ENCODE data around the gene SLC30A3. TPM values are rescaled to one million over a fixed set of nuclear protein-coding genes. Genes with fewer than 3 reads are reported as not detected.

Gene SLC30A3
- total RNA-seq, 1 donor from 2014 or later, result 0.58 TPM

DNA sequence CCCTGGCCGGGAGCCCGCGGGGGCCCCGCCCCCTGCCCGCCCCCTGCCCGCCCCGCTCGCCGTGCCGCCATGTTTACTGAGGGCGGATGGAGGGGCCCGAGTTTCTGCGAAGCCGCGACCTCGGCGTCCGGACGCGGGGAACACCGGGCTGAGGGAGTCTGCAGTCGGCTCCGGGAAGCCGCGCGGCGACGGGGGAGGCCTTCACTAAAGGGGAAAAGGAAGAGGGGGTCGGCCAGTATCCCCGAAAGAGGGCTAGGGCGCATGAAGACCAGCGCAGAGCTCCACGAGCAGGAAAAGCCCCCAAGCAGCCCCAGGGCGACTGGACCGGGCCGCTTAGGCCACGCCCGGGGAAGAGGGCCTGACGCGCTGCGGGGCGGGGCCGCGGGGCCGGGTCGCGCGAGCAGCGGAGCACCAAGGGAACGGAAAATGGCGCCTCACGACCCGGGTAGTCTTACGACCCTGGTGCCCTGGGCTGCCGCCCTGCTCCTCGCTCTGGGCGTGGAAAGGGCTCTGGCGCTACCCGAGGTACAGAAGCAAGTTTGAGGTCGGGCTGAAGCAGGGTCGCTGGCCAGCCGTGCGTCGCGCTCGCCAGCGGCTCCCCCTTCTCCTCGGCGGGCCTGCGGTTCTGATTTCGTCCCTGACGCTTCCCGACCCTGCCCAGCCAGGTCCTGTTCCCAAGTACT lies 50.8 kb downstream of the SLC30A3 start, which contains the start of the genes ATRAID and SLC5A6:
Gene ATRAID (plus strand): TSS at position 99 of the 683 bp plus-strand sequence. CDS start 328 bp downstream, at position 427.
Gene SLC5A6 (minus strand): TSS at position 326 of the 683 bp plus-strand sequence. CDS start 4,618 bp downstream, outside the sequence.
- no peaks in the 10 kb centered on the region for H3K27me3 ChIP-seq
- peak within 1 kb of the TSS; percentile 70 for H3K4me3 ChIP-seq
- ATAC-seq (peak; percentile 97), DNase-seq (peak; percentile 95)
- peak within 1 kb of the TSS; percentile 98 for H3K27ac ChIP-seq
- peaks cover 31% of the 10 kb centered on the region for H3K36me3 ChIP-seq
- H3K4me1 ChIP-seq, result peaks cover 13% of the 10 kb centered on the region
- no peaks in the 10 kb centered on the region for H3K9me3 ChIP-seq
- TF ChIP-seq, protein P1, sequence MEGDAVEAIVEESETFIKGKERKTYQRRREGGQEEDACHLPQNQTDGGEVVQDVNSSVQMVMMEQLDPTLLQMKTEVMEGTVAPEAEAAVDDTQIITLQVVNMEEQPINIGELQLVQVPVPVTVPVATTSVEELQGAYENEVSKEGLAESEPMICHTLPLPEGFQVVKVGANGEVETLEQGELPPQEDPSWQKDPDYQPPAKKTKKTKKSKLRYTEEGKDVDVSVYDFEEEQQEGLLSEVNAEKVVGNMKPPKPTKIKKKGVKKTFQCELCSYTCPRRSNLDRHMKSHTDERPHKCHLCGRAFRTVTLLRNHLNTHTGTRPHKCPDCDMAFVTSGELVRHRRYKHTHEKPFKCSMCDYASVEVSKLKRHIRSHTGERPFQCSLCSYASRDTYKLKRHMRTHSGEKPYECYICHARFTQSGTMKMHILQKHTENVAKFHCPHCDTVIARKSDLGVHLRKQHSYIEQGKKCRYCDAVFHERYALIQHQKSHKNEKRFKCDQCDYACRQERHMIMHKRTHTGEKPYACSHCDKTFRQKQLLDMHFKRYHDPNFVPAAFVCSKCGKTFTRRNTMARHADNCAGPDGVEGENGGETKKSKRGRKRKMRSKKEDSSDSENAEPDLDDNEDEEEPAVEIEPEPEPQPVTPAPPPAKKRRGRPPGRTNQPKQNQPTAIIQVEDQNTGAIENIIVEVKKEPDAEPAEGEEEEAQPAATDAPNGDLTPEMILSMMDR (IDR thresholded peaks at IDR 0.05), result no peak
- intact Hi-C loops (cut with DNase I), result no loop called here

DNA sequence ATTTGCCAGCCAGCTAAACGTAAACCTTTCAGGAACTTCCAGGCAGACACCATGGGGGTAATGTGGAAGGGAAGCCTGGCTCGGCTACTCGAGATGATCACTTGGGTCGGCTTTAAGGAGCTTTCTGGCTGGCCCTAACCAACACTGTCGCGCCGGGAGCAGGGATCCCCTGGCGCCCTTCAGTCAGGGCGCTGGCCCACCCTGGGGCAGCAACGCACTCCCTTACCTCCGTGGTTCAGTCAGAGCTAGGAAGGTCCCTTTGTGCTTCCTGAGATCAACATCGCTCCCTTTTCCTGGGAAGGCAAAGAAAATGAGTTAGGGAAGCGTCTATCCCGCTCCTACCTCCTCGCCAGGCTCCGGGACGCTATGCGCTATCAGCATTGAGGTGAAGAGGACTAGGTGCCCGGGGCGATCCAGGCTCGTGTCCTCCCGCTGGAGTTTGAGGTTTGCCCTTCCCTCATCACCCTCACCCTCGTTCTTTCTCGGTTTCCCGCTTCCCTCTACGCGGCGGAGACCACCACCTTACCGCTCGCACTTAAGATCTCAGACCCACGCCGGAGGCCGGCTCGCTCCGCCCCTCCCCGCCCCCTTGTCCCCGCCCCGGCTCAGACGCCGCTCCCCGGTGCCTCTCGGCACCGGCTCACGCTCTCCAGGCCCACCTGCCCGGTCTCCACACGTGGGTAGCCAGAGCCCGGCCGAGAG lies 51.5 kb downstream of the SLC30A3 start:
- Histone ChIP-seq H3K4me1 (peaks cover 7% of the 10 kb centered on the region), H3K27me3 (no peaks in the 10 kb centered on the region), H3K36me3 (peaks cover 38% of the 10 kb centered on the region), H3K9me3 (no peaks in the 10 kb centered on the region), H3K4me3 (peak overlapping the region; percentile 70), H3K27ac (peak overlapping the region; percentile 98)
- TF ChIP-seq, protein P1 (IDR thresholded peaks at IDR 0.05), result no peak
- ATAC-seq, result peak; percentile 17
- intact Hi-C loops (cut with DNase I), result no loop called here
- no peak for DNase-seq

DNA sequence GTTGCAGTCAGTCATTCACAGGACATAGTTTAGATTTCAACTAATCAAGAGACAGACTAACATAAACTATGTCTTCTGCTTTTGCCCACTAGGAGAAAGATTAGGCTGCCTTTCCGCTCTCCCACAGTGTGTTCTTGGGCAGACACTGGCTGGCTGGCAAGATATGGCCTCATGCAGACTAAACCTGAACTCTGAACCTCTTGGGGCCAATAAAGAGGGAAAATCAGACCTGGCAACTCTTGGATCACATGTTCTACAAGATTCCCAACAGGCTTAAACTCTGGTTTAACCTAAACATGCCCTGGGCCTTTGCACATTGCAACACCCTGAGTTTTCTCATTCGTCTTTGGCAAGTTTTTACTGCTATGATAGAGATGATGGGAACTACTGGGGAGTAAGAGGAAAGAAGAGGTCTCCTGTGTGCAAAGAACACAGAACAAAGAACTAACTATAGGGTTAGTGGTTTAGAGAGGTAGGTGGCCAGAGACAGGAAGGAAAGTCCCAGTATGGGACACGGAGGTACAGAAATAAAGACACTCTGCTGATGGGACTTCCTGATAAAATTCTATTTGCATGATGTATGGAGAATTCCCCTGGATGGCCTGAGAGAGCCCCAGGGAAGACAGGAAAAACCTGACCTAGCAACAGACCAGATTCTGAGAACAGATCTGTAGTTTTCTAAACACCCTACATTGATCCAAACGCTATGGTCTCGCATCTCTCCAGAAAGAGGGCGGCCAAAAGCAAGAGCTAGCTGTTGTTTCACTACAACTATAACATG lies 53.0 kb downstream of the SLC30A3 start:
- Histone ChIP-seq H3K27me3 (no peaks in the 10 kb centered on the region), H3K4me1 (peaks cover 6% of the 10 kb centered on the region), H3K36me3 (peaks cover 46% of the 10 kb centered on the region), H3K27ac (no peak overlapping the region), H3K9me3 (no peaks in the 10 kb centered on the region), H3K4me3 (no peak overlapping the region)
- intact Hi-C loops (cut with DNase I), result loop anchor here (10.0 kb wide), 1 partner anchor 105 kb away; no protein-coding TSS in a partner anchor
- TF ChIP-seq, protein P1 (IDR thresholded peaks at IDR 0.05), result no peak
- ATAC-seq (no peak), DNase-seq (no peak)

DNA sequence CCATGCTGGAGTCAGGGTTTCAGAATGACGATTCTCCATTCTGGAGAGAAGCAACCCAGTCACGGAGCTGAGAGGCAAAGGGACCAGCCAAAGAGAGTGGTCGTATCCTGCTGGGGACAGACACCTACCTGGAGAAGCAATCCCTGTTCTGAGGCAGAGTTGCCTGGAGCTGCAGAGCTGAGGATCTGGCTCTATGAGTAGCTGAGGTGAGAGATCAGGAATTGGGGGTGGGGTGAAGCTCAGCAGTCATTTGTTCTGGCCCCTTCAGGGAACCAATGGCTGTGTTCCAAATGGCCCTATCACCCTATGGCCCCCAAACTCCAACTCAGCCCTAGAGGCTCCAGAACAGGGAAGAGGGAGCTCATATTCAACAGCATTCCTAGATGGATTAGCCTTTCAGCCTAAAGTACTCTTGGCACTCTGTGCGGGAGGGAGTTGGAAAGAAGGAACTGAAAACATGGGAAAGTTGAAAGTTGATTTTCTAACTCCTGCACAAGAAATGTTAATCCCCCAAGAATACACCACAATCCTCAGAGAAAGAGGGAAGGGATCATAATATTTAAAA lies 54.3 kb downstream of the SLC30A3 start:
- H3K4me3 ChIP-seq, result no peak overlapping the region
- peaks cover 53% of the 10 kb centered on the region for H3K36me3 ChIP-seq
- H3K4me1 ChIP-seq, result peaks cover 6% of the 10 kb centered on the region
- intact Hi-C loops (cut with DNase I), result loop anchor here (10.0 kb wide), 1 partner anchor 104 kb away; no protein-coding TSS in a partner anchor
- H3K9me3 ChIP-seq, result no peaks in the 10 kb centered on the region
- TF ChIP-seq, protein P1 (IDR thresholded peaks at IDR 0.05), result no peak
- no peak overlapping the region for H3K27ac ChIP-seq
- DNase-seq (no peak), ATAC-seq (no peak)
- H3K27me3 ChIP-seq, result no peaks in the 10 kb centered on the region

DNA sequence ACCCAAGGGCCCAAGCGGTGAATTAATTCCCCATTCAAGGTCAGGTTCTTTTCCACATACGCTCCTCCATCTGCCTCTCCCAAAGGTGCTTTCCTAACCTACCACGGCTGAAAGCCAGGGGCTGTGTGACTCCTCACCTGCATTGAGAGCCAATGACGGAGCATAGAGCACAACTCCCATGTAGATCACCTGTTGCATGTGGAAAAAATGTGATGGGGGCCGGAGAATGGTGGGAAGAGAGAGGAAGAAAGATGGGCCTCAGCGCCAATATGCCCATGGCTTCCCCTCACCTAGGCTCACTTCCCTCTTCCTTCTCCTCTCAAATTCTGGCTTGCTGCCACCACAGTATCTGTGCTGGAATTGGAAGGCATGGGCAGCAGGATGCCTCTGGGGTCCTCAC lies 56.5 kb downstream of the SLC30A3 start:
- H3K27me3 ChIP-seq, result no peaks in the 10 kb centered on the region
- no peaks in the 10 kb centered on the region for H3K4me1 ChIP-seq
- H3K4me3 ChIP-seq, result no peak overlapping the region
- no peak overlapping the region for H3K27ac ChIP-seq
- H3K9me3 ChIP-seq, result no peaks in the 10 kb centered on the region
- intact Hi-C loops (cut with DNase I), result loop anchor here (10.0 kb wide), 1 partner anchor 102 kb away; no protein-coding TSS in a partner anchor
- no peak for ATAC-seq
- H3K36me3 ChIP-seq, result peaks cover 65% of the 10 kb centered on the region
- DNase-seq, result no peak
- TF ChIP-seq, protein P1 (IDR thresholded peaks at IDR 0.05), result no peak
